8988T (cell line): Measurements from ENCODE around the gene IRAK4.
"Not testable (repeated sequence)": the region's sequence is repeated elsewhere in the genome, so short reads cannot be mapped to it uniquely, and the experiment has no call there.

Experiments
- DNase-seq: peaks from one replicate; pipeline ENCODE4 v3.0.0; 2011

Gene IRAK4

GRCh38 chr12:43758728-43759563, at the start of gene IRAK4, which contains the start of gene PUS7L:
TSS of gene IRAK4 (plus strand) at chr12:43758951. CDS start at chr12:43768112, 9,161 bp downstream.
TSS of gene PUS7L (minus strand) at chr12:43758790. CDS start at chr12:43755245, 3,545 bp downstream.
- DNase-seq: peak; percentile 69

GRCh38 chr12:43711348-43711747, 47.4 kb upstream of the IRAK4 start:
- DNase-seq: no peak

DNA sequence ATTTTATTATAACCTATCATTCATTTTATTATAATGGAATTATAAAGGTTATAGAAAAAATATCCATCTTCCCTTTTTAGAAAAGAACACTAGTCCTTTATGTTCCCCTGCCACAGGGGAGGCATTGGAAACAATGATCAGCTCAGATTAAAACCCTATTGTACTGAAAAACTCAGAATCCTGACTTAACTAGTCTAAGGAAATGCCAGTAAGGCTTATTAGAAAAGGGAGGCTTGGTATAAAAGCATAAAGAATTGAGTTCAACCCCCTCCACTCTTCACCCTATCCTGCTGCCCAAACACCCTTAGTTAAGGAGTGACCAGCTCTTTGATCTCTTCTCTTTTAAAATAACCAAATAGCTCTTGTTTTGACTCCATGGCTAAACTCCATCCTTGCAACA, 36.1 kb upstream of the IRAK4 start:
- DNase-seq: no peak

DNA sequence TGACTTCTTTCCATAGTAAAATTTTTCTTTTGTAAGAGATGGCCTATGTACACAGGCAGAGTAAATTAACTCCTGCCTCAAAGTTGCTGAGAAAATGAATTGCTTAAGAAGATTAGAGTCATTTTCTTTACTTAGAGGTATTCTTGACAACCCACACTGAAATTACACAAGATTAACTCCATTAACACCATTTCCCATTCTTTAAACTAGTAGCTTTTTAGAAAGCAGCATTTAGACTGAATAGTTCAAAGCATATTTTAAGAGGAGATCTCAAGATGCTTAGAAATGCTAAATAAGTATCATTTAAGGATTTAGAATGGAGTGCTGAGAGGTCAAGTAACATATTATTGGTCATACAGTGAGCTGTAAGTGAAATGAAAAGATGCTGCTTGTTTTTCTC, 35.6 kb upstream of the IRAK4 start:
- DNase-seq: no peak

DNA sequence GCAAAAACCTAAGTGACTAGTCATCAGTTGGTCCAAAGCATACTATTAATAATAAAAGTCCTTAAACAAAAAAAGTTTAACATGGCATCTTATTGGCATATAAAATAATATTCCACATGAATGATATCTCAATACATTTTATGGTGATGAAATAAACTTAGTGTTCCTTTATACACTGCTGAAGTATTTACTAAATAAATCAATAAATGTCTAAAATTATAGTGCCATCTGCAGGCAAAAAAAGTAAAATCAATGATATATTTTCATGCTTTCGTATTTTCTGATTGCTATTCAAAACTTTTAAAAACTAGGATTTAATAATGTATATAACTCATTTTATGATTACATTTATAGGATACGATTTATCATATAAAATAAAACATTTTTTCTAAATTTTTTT, 30.6 kb upstream of the IRAK4 start:
- no peak for DNase-seq

DNA sequence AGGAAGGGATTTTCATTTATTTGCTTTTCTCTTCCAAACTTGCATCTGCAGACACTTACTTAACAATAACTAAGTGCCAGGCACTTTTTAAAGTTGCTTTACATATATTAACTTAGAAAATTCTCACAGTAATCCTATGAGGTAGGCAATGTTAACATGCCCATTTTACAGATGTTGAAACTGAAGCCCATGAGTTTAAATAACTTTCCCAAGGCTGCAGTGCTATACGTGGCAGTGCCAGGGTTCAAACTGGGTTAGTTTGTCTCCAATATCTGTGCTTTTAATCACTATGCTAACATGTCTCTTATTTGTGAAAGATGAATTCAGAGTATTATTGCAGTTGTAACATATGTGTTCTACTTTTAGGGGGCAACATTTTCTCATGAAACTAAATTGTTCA, 30.1 kb upstream of the IRAK4 start:
- DNase-seq: no peak

DNA sequence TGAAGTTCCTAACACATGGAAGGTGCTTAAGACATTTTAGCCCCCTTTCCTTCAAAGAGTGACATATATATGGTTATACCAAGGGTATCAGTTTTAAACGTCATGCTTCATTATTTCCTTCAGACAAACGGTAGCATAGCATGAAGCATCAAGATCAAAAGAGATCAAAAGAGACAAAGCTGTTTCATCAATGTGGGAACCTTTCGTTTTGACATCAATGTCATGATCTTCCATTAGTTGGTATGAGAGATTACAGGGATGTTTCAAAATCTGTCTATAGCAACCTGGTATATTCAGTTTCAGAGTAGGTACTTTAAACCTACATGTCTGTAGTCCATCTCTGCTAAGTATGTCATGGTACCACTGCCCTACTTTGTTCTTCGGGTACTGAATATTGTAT, 28.5 kb upstream of the IRAK4 start:
- DNase-seq: no peak

- DNase-seq: no peak
Observed at GRCh38 chr12:43733687-43734086, 25.1 kb upstream of the IRAK4 start.

- no peak for DNase-seq
Observed at GRCh38 chr12:43736927-43737440, 21.8 kb upstream of the IRAK4 start.

DNA sequence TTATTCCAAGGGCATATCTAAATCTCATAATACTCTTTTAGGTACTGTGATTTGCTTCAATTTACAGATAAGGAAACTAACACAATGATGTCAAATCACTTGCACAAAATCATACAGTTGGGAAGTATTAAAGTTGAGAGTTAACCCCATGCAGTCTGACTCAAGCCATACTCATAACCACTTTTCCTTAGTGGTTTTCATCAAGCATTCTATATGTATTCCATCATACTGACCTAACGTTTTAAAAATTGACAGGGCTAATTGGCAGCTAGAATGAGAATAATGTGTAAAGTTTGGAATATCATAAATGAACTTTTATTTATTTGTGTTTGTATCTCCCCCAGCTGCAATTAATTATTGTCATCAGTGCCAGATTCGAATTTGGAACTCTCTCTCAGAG, 21.1 kb upstream of the IRAK4 start:
- no peak for DNase-seq

DNA sequence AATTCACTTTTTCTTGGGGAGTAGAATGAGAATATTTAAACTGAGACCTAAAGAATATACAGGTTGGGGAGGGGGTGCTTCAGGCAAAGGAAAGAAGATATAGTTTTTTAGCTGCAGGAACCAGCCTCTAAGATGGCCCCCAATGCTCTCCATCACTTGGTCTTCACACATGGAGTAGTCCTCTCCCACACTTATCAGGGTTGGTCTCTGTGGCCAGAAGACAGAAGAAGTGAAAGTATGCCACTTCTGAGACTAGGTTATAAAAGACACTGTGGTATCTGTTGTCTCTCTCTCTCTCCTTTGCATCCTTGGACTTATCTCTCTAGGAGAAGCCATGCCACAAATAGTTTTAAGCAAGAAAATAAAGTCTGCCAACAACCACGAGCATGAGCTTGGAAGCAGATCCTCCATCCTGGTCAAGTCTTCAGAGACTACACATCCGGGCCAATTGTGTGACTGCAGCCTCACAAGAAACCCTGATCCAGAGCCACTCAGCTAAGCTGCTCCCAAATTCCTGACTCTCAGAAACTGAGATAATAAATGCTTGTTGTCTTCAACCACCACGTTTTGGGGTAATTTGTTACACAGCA, 18.1 kb upstream of the IRAK4 start:
- no peak for DNase-seq

- DNase-seq: no peak
Observed at GRCh38 chr12:43742106-43742505, 16.6 kb upstream of the IRAK4 start.

GRCh38 chr12:43744826-43745225, 13.9 kb upstream of the IRAK4 start:
- DNase-seq: no peak

- DNase-seq: no peak
Observed at GRCh38 chr12:43749016-43749415, 9.7 kb upstream of the IRAK4 start.

DNA sequence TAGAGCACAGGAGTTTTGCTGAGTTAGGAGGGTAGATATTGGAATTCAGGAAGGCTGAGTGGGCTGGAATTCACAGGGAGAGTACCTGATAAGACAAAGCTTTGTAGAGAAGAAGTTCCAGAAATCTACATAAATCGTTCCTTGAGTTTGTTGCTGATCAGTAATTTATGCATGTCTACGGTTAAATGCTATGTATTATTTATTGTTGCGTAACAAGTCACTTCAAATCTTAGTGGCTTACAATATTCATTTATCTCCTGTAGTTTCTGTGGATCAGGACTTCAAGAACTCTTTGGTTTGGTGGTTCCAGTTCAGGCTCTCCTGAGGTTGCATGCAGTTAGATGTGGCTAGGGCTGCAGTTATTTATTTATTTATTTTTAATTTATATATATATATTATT, 7.9 kb upstream of the IRAK4 start:
- DNase-seq: no peak

DNA sequence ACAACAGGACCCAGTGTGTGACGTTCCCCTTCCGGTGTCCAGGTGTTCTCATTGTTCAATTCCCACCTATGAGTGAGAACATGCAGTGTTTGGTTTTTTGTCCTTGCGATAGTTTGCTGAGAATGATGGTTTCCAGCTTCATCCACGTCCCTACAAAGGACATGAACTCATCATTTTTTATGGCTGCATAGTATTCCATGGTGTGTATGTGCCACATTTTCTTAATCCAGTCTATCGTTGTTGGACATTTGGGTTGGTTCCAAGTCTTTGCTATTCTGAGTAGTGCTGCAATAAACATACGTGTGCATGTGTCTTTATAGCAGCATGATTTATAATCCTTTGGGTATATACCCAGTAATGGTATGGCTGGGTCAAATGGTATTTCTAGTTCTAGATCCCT, 7.4 kb upstream of the IRAK4 start:
- DNase-seq: not testable (repeated sequence)

- no peak for DNase-seq
Observed at GRCh38 chr12:43754015-43754414, 4.7 kb upstream of the IRAK4 start.

DNA sequence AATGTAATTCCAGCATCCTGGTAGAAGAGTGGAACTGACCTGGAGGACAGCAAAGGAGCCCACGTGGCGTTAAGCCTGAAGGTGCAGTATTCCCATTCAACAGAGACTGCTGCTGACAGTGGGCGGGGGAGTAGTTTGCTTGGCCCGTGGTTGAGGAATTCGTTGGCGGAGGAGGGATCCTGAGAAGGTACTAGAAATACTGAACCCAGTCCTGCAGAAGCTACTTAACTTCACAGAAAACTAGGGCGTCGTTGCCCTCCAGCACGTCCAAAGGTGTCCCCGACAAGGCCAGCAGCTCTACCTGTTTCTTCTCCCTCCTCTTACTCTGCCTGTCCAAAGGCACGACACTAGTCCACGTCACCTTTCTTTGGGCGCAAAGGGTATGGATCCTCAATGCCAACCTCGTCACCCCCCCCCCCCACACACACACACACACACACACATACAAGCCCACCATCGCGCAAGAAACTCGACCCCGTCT, 464 bp upstream of the IRAK4 start:
- no peak for DNase-seq

DNA sequence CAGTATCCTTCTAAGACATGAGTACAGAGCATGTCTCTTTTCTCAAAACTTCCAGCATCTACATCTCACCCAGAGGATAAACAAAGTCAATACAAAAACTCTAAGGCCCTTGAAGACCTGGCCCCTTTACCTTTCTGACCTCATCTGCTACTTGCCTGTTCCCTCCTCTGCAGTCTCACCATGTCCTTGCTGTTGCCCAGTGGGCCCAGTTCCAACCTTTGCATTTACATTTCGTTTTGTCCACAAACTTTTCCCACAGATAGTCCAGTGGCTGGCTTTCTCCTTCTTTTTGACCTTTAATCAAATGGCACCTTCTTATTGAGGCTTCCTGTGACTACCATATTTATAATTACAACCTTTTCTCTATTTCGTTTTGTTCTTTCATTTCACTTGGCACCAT, 1.6 kb downstream of the IRAK4 start:
- no peak for DNase-seq

DNA sequence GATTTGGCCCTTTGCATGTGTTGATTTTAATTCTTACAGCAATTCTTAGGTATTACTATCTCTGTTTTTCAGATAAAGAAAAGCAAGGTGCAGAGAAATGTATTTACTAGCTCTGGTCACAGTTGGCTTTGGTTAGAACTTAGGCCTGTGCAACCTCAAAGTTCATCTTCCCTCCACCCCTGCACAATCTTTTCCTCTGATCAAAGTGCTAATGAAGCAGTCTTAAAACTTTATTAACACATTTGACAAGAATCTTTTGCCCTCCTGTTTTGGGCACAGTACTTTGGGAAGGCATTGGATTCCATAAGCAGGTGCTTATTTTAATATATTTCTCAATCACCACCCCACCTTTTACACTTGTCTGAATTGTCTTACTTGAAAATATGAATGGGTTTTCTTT, 2.7 kb downstream of the IRAK4 start:
- DNase-seq: no peak

DNA sequence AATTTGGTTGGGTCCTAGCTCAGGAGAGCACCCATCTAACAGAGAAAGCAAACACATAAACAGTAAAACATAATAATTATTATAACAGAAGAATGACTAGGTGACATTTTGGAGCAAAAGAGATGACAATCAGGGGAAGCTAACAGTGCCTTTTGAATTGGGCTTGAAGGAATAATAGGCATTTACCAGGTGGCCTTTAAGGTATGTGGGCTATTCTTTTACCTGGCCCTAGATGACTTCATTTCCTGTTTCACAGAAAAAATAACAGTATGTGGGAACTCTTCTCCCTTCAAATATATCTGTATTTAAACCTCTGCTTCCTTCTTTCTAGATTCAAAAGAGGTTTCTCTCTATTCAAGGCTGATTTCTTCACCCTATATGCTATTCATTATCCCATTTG, 3.8 kb downstream of the IRAK4 start:
- no peak for DNase-seq

DNA sequence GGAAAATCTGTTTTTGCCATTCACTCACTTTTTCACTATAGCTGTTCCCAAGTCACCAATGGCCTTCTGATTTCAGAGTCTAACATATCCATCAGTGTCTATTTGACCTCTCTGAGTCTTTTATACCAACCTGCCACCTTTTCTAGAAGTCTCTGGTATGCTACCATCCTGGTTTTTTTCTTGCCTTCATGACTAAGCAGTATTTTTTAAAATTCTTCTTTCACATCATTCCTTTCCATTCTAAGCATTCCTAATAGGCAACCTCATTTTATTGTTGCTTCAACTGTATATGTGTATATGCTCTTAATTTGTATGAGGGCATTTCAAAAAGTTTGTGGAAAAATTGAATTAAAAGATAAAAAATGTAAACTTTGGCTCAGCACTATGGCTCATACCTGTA, 5.0 kb downstream of the IRAK4 start:
- no peak for DNase-seq

- DNase-seq: no peak
Observed at GRCh38 chr12:43764528-43764927, 5.8 kb downstream of the IRAK4 start.

DNA sequence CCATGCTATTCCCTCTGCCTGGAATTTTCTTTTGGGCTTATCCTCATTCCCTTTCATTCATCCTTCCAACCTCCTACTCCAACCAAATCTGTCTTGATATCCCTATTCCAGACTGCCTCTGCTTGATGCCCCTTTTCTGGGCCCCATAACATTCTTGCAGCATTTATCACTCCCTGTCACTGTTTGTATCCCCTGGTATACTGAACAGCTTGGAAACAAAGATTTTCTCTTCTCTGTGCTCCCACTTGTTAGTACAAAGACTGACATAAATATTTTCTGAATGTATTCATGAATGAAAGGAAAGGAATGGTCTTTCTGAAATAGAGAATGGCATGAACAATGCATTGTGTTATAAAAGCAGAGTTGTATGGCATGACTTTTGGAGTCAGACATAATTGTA, 7.5 kb downstream of the IRAK4 start:
- DNase-seq: no peak
